GM19455 (cell line): Measurements from ENCODE around the gene GNPDA1.

Source experiments
- ATAC-seq: cut with Tn5 transposase; IDR thresholded peaks from one replicate; pipeline ENCODE4 v1.9.1; 2021; ENCODE audit not compliant: unreplicated experiment

Gene GNPDA1

DNA sequence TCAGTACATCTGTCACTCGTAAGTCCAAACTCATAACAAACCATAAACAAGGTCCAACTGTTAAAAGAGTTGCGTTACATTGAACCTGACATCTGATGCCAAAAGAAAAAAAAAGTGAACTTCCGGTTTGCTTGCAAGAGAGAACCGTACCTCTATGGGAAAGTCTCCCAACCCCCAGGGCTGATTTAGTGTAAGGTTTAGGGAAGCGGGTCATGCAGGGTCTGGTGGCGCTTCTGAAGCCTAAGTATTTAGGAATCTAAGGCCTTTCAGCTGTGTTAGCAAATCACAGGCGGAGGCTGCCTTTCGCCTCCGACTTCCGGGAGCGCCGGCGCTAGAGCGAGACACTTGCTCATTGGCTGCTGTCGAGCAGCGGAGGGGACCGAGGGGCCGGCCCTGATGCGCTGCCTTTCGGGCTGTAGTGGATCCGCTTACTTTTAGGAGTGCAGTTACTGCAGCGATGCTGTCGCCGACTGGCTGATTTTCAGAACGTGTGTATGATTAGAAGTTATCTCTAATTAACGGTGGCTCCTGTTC lies 12.0 kb upstream of the GNPDA1 start:
- ATAC-seq: peak; percentile 100

- no peak for ATAC-seq
These were observed 11.0 kb upstream of the GNPDA1 start for GRCh38 chr5:142023836-142024235.

- ATAC-seq: no peak
These were observed 7.4 kb upstream of the GNPDA1 start for GRCh38 chr5:142020122-142020659.

GRCh38 chr5:142017832-142018427 lies 5.1 kb upstream of the GNPDA1 start:
- ATAC-seq: no peak

- no peak for ATAC-seq
These were observed 3.7 kb upstream of the GNPDA1 start for GRCh38 chr5:142016556-142016955.

GRCh38 chr5:142015781-142016533 lies 3.1 kb upstream of the GNPDA1 start:
- ATAC-seq: no peak

- no peak for ATAC-seq
These were observed 2.2 kb upstream of the GNPDA1 start for GRCh38 chr5:142014911-142015584.

DNA sequence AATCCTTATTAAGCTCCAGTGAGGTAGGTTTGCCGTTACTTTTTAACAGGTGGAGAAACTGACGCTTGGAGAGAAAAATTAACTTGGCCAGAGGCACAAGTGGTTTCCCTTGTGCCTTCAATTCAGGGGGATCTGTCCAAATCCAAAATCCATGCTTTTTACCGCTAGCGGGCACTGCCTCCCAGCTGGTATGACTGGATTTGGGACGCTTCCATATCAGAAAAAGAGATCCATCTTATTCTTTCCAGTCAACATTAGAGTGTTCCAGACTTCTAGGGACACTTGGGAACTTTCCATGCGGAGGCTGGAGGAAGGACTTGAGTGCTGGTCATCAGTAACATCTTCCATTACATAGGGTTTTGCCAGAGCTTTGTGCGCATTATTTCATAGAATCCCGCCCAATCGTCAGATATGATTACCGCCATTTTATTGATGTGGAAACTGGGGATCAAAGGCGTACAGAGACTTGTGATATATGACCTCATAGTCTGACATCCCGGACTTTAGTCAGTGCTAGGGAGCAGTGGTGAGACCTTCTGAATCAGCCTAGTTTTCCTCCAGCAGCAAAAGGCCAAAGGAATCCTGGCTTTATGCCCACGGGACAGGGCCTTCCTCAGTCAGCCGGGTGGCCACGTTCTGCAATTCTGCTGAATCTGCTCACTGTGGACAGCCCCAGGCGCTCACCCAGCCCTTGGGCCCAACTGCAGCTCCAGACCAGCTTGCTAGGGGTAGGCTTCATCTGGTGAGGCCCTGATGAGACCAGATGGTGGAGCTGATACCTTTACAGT lies 1.1 kb upstream of the GNPDA1 start:
- no peak for ATAC-seq

DNA sequence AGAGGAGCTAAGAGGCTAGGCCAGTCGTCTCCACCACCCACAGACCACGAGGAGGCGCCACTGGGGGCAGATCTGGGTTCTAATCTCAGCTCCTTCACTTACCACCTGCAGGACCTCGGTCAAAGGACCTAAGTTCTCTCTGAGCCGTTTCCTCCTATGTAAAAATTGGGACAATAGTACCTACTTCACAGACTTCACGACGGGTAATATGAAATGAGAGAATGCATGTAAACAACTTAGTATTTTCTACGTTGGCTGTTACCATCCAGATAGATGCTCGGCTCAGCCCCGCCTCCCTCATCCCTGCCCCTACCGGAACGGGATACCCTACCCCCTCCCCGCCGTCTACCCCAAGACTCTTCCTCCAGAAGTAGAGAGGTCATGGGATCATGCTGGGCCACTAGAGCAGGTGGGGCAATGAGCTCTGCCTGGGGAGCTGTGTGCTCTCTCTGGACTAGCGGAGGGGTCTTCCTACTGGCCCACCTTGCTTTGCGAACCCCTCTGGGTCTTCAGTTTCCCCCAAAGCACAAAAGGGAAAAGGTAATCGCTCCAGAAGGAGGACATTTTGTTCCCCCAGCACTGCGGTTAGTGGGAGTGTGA lies 541 bp downstream of the GNPDA1 start:
- ATAC-seq: no peak

DNA sequence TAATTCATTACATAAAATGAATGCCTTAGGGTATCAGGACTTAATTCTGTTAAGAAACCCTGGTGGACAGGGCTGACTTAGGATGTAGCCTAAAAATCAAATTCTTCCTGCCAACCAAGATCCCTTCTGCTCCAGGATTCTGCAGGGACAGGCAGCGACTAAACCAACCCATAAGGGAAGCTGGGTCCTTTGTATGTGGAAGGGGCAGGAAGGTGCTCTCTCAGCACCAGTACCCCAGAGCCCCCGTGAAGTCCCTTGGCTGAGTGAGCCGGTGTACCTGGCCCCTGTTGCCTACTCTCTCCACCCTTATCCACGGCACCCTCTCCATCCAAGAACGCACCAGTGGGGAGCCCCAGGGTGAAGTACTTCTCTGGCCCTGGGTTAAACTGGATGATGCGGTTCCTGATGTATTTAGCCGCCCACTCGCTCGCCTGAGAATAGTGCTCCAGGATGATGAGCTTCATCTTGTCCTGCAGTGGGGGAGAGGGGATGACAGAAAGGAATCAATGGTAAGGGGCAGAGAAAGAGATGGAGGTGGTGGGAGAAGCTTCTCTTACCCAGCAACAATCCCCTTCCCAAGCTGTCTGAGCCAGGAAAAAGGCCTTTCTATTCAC lies 1.1 kb downstream of the GNPDA1 start:
- no peak for ATAC-seq

DNA sequence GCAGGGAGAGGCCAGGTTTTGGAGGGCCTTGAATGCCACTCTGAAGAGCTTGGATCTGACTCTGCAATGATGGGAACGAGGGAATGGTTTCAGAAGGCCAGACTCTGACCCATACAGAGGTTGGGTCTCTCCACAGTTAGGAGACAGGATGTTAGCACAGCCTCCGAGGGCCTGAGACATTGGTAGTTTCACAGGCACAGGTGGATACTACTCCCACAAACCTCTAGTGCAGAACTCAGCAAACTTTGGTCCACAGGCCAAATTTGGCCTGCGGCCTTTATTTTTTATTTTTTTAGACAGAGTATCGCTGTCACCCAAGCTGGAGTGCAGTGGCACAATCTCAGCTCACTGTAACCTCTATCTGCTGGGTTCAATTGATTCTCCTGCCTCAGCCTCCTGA lies 2.9 kb downstream of the GNPDA1 start:
- no peak for ATAC-seq

GRCh38 chr5:142008813-142009212 lies 4.0 kb downstream of the GNPDA1 start:
- ATAC-seq: no peak

DNA sequence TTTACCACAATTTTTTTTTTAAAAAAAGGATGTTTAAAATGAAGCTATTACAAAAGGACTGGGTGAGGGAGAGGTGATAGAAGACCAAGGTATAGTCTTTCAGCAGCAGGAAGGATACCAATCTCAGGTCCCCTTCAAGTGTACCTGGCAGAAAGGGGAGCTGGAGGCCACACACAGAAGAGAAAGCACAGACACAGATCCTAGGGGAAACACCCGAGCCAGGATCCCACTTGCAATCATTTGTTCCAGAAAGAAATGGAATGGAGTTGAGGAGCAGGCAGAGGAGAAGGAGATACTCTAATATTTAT lies 5.6 kb downstream of the GNPDA1 start:
- ATAC-seq: no peak

DNA sequence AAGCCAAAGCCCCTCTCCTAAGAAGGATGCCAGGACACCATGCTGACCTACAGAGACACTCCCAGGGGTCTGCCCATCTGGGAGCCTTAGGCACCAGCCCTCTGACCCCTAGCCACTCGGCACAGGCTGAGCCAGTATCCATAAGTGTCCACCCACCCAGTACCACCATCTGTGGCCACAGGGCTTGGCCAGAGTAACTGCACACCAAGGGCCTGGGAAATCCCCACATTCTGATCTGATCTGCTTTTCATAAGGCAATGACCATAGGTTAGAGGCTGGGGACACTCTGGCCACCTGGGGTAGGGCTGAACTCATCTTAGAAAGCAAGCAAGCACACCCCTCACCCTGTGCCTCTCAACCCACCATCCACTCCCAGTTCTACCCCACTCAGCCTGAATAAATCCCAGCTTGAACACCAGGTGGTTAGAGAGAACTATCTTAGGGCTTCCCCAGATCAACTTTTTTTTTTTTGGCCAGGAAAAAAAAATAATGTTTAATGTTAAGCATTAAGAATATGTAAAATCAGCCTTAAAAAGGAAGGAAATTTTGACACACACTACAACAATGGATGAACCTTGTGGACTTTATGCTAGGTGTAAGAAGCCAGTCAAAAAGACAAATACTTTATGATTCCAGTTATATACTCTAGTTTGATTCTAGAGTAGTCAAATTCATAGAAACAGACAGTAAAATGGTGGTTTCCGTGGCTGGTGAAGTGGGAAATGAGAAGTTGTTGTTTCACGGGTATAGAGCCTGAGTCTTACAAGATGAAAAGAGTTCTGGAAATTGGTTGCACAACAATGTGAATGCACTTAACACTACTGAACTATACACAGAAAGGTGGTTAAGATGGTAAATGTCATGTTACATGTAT lies 6.2 kb downstream of the GNPDA1 start:
- peak; percentile 57 for ATAC-seq

DNA sequence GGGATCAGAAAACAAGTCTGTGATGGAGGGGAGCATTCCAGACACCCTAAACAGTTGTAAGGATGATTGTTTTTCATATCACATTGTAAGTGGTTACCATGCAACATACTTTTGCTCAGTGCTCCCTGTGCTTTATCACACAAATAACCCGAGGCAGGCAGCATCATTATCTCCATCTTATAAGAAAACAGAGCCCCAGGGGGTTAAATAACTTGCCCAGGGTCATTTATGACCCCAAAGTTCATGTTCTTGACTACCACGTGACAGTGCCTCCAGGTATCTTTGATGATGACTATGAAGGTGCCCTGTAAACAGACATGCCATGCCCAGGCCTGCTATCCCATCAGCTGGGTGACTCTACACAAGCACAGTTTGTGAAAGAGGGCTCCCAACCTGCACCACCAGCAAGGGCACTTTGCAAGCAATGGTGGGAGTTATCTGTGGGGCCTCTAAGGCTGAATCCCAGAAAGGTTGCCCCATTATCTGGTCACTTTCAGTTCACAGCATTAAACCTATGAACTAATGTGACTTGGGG lies 9.5 kb downstream of the GNPDA1 start:
- ATAC-seq: no peak

GRCh38 chr5:142000704-142001484 lies 11.9 kb downstream of the GNPDA1 start:
- no peak for ATAC-seq

DNA sequence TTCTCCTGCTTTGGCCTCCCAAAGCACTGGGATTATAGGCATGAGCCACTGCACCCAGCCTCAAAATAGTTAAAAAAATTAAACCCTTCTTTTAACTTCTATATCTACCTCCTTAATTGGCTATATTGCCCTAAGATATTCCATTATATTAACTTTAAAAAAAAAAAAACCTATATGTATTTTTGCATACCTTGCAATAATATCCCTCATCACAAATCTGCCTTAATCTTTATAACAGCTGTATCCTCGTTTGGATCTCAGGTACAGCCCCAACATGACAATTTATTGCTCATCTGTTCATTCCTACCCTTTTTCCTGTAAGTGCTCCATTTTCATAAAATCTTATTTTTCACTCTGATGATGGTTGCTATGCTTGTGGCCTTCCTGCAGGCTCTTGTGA lies 12.7 kb downstream of the GNPDA1 start:
- no peak for ATAC-seq

- ATAC-seq: no peak
These were observed 15.4 kb downstream of the GNPDA1 start for GRCh38 chr5:141997358-141997960.
